ENCODE results near the gene SPOCK1. TPM values are rescaled to one million over a fixed set of nuclear protein-coding genes. Genes with fewer than 3 reads are reported as not detected.

Gene SPOCK1
- polyA plus RNA-seq, 10 donors = 4.0 to 19.9 (median 6.7) TPM

DNA sequence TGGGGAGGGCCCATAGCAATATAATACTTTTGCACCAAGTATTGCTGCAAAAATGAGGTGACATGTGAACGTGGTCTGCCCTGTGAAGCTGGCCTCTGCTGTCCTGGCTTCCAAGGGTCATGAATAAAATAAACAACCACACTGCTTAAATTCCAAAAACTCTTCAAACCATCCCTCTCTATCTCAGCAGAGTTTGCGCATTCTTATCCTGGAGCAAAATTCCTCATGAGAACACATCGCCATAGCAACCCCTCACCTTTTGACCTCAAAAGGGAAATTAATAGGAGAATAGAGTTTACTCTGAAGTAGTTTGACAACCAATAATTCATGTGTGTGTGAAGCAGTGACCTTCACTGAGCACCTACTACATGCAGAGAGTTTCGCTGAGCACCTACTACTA lies 342.9 kb downstream of the SPOCK1 start:
- DNase-seq = no peak

DNA sequence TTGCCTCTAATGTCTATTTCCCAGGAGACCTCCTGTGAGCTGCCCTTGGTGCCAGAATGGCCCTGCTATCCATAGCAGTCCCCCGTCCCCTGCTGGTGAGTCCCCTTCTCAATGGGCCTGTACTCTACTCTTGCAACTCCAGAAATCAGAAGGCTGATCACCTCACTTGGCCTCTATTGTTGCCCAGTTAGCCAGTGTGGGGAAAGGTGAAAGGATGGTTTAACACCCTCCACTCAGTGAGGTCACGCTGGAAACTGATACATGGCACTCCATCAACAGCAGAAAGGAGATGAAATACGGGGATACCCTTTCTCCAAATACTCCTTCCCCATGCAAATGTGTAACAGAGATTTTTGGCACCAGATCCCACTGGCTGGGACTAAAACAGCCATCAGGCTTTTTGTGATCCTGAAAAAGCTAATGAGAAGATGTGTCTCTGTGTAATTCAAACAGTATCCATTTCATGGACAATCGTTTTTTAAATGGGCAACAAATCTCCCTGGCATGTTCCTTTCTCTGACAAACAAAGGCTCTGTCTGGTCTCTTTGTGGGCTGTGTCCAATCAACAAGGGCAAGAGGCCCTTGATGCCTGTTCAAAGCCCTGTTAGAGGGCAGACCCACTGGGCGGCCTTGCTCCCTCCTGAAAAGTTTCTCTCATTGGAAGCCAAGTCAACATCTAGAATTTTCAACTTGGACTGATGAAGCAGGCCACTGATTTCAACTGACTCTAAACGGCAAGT lies 343.7 kb downstream of the SPOCK1 start:
- no peak for DNase-seq

DNA sequence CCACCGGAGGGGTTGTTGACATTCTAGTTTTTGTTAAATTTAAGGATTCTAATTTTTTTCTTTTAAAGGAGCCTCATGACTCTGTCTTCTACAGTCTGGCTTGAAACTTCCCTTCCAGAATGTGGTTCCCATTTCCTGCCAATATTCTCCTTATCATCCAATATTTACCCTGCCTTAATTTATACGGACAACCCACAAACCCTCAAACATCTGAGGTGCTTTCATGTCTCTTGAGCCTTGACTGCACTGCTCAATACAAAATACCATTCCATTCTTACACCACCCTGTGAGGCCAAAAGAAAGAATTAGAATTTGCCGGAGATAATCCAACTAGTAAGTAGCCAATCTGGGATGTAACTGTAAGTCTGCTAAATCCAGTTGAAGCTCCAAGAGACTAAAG lies 346.5 kb downstream of the SPOCK1 start:
- no peak for DNase-seq

DNA sequence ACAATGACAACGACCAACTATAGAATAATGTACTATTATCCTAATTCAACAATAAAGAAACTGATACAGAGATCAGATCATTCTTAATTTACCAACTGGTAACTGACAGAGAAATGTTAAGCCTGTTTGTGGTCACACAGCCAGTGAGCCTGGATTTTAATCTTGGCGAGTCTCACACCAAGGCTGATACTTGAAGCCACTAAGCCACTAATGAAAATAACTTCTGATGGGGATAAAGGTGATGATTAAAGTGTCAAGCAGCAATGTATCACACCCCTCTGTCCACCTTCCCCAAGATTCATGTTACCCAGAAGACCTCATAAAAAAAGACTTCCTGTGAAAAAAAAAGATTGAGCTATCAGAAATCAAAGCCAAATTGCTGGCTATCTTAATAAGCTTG lies 350.5 kb downstream of the SPOCK1 start:
- no peak for DNase-seq

GRCh38 chr5:137148159-137148558 lies 351.0 kb downstream of the SPOCK1 start:
- DNase-seq = no peak

DNA sequence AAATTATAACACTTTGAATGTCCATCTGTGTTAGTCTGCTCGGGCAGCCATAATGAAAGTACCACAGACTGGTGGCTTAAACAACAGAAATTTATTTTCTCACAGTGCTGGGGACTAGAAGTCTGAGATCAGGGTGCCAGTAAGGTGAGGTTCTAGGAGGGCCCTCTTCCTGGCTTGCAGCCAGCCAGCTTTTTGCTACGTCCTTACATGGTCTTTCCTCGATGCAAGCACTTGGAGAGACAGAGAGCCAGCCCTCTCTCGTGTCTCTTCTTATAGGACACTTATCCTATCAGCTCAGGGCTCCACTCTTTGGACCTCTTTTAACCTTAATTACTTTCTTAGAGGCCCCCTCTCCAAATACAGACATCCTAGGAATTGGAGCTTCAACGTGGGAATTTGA lies 351.8 kb downstream of the SPOCK1 start:
- DNase-seq = no peak

GRCh38 chr5:137146402-137146890 lies 352.7 kb downstream of the SPOCK1 start:
- peak; percentile 51 to 96 (median 69) for DNase-seq

DNA sequence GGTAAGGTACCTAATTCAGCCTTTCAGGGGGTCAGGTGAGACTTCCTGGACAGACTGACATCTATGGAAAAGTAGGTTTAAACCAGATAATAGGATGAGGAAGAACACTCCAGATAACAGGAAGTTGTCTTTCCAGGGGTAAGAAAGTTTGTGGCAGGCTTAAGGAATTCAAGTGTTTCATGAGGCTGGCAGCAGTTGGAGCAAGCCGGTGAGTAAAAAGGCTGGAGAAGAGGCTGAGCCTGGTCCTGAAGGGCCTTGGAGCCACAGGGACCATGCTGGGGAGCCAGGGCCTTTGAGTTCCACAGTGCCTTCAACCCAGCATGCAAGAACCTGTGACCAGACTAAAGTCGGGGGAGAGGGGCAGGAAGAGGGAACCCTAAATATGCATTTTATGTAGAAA lies 353.4 kb downstream of the SPOCK1 start:
- no peak for DNase-seq

DNA sequence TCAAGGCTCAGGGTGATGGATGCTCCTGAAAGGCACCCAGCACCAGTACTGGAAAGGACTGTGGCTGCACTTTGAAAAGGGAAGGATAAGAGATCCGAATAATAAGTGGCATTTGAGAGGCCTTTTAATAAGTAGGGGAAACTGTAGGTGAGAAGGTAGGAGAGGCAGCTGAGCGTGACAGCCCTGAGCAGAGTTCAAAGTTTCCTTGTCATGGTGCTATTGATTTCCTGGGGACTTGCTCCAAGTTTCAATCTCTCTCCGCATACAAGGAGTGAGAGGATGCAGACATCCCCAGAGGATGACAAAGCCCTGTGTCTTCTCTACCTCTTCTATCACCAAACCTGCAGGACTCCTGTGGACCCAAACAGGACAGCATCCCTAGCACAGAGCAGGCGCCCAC lies 354.5 kb downstream of the SPOCK1 start:
- DNase-seq = no peak

DNA sequence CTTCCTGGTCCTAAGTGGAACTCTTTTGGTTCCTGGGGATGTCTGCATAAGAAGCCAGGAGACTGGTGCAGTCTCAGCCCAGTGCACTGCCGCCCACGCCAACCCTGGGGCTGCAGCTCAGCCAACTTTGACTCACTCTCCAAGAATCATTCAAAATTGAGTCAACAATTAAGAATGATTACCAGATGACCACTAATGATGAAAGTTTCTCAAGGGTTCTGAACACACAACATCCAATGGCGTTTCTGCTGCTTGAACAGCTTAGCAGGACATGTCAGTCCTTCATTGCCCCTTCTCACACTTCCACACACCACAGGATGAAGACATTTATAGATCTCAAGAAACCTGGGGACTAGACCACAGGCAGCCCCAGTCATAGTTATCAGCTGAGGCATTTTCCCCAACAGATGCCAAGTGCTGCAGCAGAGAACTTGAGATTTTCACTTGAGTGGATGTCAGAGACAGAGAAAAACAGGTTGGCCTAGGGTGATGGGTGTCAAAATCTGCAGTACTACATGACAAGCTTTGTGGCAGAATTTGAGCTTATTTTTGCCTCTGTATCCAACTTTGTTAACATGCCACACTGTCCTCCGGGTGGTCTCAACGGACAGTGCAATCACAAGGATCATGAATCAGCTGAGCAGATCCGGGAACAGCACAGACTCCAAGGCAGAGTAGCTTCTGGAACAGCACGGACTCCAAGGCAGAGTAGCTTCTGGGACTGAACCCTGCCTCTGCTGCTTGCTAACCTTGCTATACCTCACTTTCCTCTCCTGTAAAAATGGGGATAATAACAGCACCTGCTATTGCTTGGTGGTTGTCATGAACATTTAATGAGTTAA lies 356.1 kb downstream of the SPOCK1 start:
- peak in 1 of 3 donors; percentile 77 for DNase-seq

- DNase-seq = peak in 1 of 3 donors; percentile 7
These were observed 356.8 kb downstream of the SPOCK1 start for GRCh38 chr5:137142346-137142745.

- DNase-seq = no peak
These were observed 357.3 kb downstream of the SPOCK1 start for GRCh38 chr5:137141779-137142178.

GRCh38 chr5:137136991-137137632 lies 362.0 kb downstream of the SPOCK1 start:
- DNase-seq = no peak

DNA sequence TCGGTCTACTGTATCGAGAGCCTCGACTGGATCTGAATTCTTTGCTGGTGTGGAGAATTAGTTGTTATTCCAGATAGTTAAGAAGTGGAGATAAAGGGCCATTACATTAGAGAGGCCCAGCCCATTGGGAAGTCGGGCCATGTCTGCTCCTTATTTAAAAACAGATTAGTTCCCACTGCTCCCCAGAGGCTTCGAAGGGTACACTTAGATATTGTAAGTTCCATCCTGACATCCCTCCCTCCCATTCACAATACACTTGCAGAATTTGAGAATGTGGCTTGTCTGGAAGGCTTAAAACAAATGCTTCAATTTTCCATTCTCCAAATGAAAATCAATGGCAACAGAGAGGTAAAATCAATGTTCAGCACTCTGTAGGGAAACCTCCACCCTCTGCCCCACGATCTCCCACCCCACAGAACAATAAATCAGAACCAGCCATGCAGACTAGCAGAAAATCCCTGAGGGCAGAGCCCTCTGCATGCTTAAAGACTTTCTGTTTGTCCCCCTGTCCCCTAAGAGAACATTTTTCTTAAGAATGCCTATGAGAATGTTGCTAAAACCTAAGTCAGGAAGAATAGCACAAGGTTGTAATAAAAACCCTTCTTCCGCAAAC lies 364.1 kb downstream of the SPOCK1 start:
- no peak for DNase-seq

DNA sequence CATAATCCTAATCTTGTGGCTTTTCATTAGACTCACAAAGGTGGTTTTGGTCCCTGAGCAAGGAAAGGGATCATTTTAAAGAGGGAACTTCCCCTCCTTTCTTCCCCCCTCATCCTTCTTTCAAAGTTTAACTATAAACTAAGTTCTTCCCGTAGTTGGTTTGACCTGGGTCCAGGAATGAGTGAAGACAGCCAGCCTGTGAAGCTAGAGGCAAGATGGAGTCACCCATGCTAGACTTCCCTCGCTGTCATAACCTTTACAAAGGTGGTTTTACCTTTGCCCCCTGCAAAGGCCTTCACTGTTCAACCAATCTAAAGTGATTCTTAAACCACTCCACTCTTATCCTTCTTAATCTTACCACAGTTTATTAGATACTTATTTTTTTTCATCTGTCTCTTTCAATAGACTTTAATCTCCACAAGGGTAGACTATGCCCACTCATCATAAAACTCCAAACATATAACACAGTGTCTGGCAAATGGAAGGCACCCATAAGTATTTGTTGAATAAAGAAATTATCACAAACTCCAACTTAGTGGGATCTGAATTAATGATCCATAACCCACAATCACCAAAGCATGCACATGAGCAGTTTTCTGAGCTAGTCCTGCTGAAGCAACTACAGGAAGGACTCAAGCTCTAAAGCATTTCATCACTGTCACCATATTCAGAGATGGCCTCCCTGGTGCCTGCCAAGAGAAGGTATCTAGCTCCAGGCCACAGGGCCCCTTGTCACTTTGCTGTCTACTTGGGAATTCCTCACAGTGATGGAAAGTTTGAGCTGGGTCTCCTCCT lies 369.0 kb downstream of the SPOCK1 start:
- no peak for DNase-seq

DNA sequence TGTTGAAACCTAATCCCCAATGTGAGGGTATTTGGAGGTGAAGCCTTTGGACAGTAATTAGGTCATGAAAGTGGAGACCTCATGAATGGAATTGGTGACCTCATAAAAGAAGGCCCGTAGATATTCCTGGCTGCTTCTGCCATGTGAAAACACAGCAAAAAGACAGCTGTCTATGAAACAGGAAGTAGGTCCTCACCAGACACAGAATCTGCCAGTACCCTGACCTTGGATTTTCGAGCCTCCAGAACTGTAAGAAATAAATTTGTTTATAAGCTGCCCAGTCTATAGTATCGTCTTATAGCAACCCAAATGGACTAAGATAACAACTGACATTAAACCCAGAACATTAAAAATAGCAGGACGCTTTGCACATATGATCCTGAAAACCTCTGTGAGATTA lies 371.1 kb downstream of the SPOCK1 start:
- no peak for DNase-seq

DNA sequence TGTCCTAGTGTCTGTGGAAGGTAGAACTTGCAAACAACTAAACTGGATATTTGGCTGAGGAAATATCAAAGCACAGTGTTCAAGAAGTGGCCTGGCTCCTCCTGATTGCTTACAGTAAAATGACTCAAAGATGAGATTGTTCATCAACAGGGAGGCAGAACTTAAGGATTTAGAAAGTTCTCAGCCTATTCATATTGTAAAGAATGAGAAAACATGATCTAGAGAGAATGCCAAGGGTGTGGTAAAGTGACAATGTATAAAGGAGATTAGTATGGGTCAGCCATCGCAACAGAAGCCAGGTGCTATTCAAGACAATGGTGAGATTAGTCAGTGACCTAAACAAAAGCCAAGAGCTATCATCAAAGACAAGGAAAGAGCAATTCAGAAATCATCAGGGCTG lies 372.3 kb downstream of the SPOCK1 start:
- no peak for DNase-seq

DNA sequence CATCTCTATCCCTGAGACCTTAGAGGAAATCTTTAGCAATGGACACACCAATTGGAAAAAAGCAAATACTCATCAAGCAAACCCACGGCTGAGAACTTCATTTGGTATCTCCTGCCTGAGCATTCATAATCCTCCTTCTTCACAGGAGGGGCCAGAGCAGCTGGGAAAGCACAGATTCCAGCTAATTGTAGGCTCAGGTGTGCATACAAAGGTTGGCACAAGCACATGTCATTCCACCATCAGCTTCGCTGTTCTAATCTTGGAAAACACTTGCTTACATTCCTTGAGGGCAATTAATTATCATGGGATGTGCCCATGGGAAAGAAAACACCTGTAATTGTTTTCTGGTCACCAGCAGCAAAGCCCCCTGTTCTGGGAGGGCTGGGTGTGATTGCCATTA lies 376.6 kb downstream of the SPOCK1 start:
- no peak for DNase-seq

- no peak for DNase-seq
These were observed 377.1 kb downstream of the SPOCK1 start for GRCh38 chr5:137122075-137122474.

DNA sequence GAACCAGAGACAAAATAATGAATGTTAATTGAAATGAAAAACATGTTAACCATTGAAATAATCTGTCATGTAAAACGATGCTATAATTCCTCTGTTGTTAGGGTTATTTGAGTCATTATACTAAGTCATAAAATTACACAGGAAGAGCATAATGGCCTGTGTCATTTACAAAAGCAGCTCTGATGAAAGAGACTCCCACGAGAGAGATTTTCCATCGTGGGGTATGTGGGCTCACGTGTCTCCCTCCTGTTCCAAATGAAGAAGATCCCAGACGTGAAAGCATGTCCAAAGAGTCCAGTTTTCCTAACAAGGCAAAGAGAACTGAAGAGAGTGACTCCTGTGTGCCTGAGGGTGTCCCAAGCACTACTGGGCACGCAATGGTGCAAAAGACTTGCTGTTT lies 379.8 kb downstream of the SPOCK1 start:
- no peak for DNase-seq

DNA sequence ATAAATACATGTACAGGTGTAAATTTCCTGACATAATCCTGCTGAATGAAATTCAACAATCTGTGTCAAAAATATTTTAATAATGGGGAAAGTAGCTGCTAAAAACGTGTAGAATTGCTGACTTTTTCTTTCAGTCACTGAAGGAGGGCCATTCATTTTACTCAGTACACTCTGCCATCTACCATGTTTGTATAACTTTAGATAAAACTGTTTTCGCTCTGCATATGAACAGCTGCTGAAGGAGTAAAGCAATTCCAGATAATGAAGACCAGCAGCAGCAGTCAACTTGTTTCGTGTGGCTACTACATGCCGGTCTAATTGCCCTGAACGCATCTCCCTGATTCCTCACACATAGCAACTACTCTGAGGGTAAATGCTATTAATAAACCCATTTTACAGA lies 380.5 kb downstream of the SPOCK1 start:
- no peak for DNase-seq
